ENCODE measurements around the gene NEDD8. TPM values are rescaled to one million over a fixed set of nuclear protein-coding genes. Genes with fewer than 3 reads are reported as not detected.

Gene NEDD8
- total RNA-seq, 1 experiment from 2014 or later, result 214 TPM

DNA sequence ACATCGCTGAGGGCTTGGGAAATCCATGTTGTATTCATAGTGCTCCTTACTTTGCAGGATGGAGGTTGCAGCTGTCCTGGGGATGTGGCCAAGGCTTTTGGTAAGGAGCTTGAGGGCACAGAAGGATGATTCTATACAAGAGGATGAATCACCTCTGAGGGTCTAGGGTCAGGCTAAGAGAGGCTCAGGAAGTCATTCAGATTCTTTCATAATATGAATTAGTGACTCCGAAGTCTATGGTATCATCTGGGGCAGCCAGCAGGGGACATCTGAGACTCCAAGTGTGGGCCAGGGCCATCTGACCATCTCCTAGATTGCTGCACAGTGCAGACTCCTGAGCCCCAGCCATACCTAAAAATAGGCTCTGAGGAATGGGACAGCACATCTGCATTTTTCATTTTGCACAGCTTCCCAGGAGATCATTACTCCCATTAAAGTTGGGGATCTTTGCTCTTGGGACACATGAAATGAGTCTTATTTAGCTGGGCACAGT is 5.3 kb upstream of the NEDD8 start:
- H3T11ph ChIP-seq (ENCODE audit: low read length), result no peak overlapping the region
- H3K4me1 ChIP-seq (ENCODE audit: insufficient read depth, low read length), result 0 out of 2 replicates have a peak, but pooled peaks cover 6% of the 10 kb centered on the region
- H3K79me1 ChIP-seq (ENCODE audit: insufficient read depth, low read depth, low read length, poor library complexity, severe bottlenecking), result no peaks in the 10 kb centered on the region
- no peak overlapping the region for H2BK120ac ChIP-seq (ENCODE audit: low read depth, low read length, poor library complexity, severe bottlenecking)
- H2BK20ac ChIP-seq (ENCODE audit: low read depth, low read length, poor library complexity, severe bottlenecking), result no peak overlapping the region
- H3K27me3 ChIP-seq (ENCODE audit: insufficient read depth, low read length), result no peaks in the 10 kb centered on the region
- H3K4me1 Mint-ChIP-seq, result peaks cover 10 to 17% of the 10 kb centered on the region in 2 experiments
- H3K56ac ChIP-seq (ENCODE audit: insufficient read length, low read depth, low read length), result no peak overlapping the region
- H3K14ac ChIP-seq (ENCODE audit: insufficient read depth, low read length), result no peak overlapping the region
- no peak overlapping the region for H4K8ac ChIP-seq (replicated peaks; ENCODE audit: insufficient read length, low read depth, low read length)
- H3K9me3 ChIP-seq (ENCODE audit: control insufficient read depth, low read depth, low read length), result no peaks in the 10 kb centered on the region
- no peak overlapping the region for H3K23ac ChIP-seq (ENCODE audit: insufficient read length, low read depth, low read length)
- no peak overlapping the region for H4K91ac ChIP-seq (ENCODE audit: insufficient read length, low read depth, low read length)
- H2BK15ac ChIP-seq (ENCODE audit: low read depth, low read length), result no peak overlapping the region
- H3K9ac ChIP-seq (ENCODE audit: extremely low read depth, insufficient read length, low read length), result no peak overlapping the region
- no peak for DNase-seq
- TF ChIP-seq, protein P1, sequence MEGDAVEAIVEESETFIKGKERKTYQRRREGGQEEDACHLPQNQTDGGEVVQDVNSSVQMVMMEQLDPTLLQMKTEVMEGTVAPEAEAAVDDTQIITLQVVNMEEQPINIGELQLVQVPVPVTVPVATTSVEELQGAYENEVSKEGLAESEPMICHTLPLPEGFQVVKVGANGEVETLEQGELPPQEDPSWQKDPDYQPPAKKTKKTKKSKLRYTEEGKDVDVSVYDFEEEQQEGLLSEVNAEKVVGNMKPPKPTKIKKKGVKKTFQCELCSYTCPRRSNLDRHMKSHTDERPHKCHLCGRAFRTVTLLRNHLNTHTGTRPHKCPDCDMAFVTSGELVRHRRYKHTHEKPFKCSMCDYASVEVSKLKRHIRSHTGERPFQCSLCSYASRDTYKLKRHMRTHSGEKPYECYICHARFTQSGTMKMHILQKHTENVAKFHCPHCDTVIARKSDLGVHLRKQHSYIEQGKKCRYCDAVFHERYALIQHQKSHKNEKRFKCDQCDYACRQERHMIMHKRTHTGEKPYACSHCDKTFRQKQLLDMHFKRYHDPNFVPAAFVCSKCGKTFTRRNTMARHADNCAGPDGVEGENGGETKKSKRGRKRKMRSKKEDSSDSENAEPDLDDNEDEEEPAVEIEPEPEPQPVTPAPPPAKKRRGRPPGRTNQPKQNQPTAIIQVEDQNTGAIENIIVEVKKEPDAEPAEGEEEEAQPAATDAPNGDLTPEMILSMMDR (conservative IDR thresholded peaks at IDR 0.05), result no peak
- no peak overlapping the region for H2AK5ac ChIP-seq (ENCODE audit: insufficient read length, low read length)
- peaks cover 15% of the 10 kb centered on the region for H3K23me2 ChIP-seq (ENCODE audit: insufficient read length, low read depth, low read length, poor library complexity, severe bottlenecking)
- H3K4ac ChIP-seq (ENCODE audit: low read depth, low read length), result no peak overlapping the region
- peaks cover 35 to 68% (median 67%) of the 10 kb centered on the region in 3 experiments; a peak in 6 of 7 replicates for H3K36me3 Mint-ChIP-seq (ENCODE audit: insufficient read depth in 1 of 3, low read depth in 3 of 3)
- H4K5ac ChIP-seq (ENCODE audit: insufficient read length, low read depth, low read length), result no peak overlapping the region
- no peak overlapping the region for H2BK12ac ChIP-seq (ENCODE audit: insufficient read length, low read depth, low read length)
- no peak overlapping the region for H3K4me2 ChIP-seq (ENCODE audit: insufficient read depth, insufficient read length, low read length)
- H3K27ac ChIP-seq (ENCODE audit: insufficient read length, low read depth, low read length), result no peak overlapping the region
- no peak overlapping the region for H3K18ac ChIP-seq (ENCODE audit: insufficient read length, low read depth, low read length)
- no CpG with 5 or more reads among the region's 2 CpGs for WGBS (ENCODE audit: extremely low coverage, insufficient read length, low lambda C conversion rate)
- no peak overlapping the region; a peak in 1 of 7 replicates for H3K27ac Mint-ChIP-seq
- no peaks in the 10 kb centered on the region for H3K27me3 Mint-ChIP-seq (ENCODE audit: low read depth)
- H4K20me1 ChIP-seq (ENCODE audit: control insufficient read depth, insufficient read depth, insufficient read length), result peaks cover 2% of the 10 kb centered on the region
- no peak overlapping the region for H3K4me3 Mint-ChIP-seq
- no peak overlapping the region for H2AFZ ChIP-seq (ENCODE audit: low read length)
- no peaks in the 10 kb centered on the region for H3K9me3 Mint-ChIP-seq
- H3K79me2 ChIP-seq (ENCODE audit: insufficient read depth, low read length), result no peaks in the 10 kb centered on the region
- H2BK5ac ChIP-seq (ENCODE audit: insufficient read length, low read length), result no peak overlapping the region
